HEK293T (cell line): ENCODE measurements around the gene TMC6.

Experiments
- CTCF ChIA-PET: fragments of 350-600 bp; formaldehyde crosslinking; extraction: SDS; loops from one replicate; lab custom pipeline; 2021; ENCODE audit warnings: antibody characterized with exemption, inconsistent platforms; lab: Yijun Ruan, JAX
- POLR2A ChIA-PET: fragments of 350-600 bp; formaldehyde crosslinking; extraction: SDS; loops from one replicate; lab custom pipeline; 2020; ENCODE audit warnings: antibody characterized with exemption, inconsistent platforms; lab: Yijun Ruan, JAX
- DNase-seq: peaks from one replicate; pipeline ENCODE4 v3.0.0; 2012; ENCODE audit warnings: mixed read lengths; ENCODE audit errors: extremely low spot score
- ARNT ChIP-seq: fragments of 450-650 bp; IDR thresholded peaks from 2 replicates; pipeline ENCODE4 v1.6.1; 2017; ENCODE audit warnings: mild to moderate bottlenecking
- BHLHE40 ChIP-seq: fragments of 450-650 bp; IDR thresholded peaks from 2 replicates; pipeline ENCODE4 v1.6.1; 2016; ENCODE audit warnings: mild to moderate bottlenecking, moderate library complexity, borderline replicate concordance
- CTBP1 ChIP-seq: fragments of 450-650 bp; IDR thresholded peaks from 2 replicates; pipeline ENCODE4 v1.6.1; 2016; ENCODE audit warnings: borderline replicate concordance
- ELF4 ChIP-seq: fragments of 450-650 bp; IDR thresholded peaks from 2 replicates; pipeline ENCODE4 v1.6.1; 2017; ENCODE audit warnings: antibody characterized with exemption
- FOXA1 ChIP-seq: fragments of 450-650 bp; IDR thresholded peaks from 2 replicates; pipeline ENCODE4 v1.6.1; 2016; ENCODE audit warnings: mild to moderate bottlenecking
- FOXK2 ChIP-seq: fragments of 450-650 bp; IDR thresholded peaks from 2 replicates; pipeline ENCODE4 v1.6.1; 2016; ENCODE audit warnings: mild to moderate bottlenecking
- FOXM1 ChIP-seq: fragments of 450-650 bp; IDR thresholded peaks from 2 replicates; pipeline ENCODE4 v1.6.1; 2017; ENCODE audit warnings: mild to moderate bottlenecking, borderline replicate concordance
- HDGF ChIP-seq: fragments of 450-650 bp; IDR thresholded peaks from 2 replicates; pipeline ENCODE4 v1.6.1; 2017; ENCODE audit warnings: antibody characterized with exemption, borderline replicate concordance
- L3MBTL2 ChIP-seq: fragments of 450-650 bp; conservative IDR thresholded peaks from 2 replicates; pipeline ENCODE4 v1.6.1; 2016; ENCODE audit warnings: mild to moderate bottlenecking
- LEF1 ChIP-seq: fragments of 450-650 bp; IDR thresholded peaks from 2 replicates; pipeline ENCODE4 v1.6.1; 2017; ENCODE audit warnings: mild to moderate bottlenecking, borderline replicate concordance
- NFRKB ChIP-seq: fragments of 450-650 bp; IDR thresholded peaks from 2 replicates; pipeline ENCODE4 v1.6.1; 2016; ENCODE audit warnings: mild to moderate bottlenecking, moderate library complexity
- PKNOX1 ChIP-seq: fragments of 450-650 bp; IDR thresholded peaks from 2 replicates; pipeline ENCODE4 v1.6.1; 2016
- SP1 ChIP-seq: fragments of 450-650 bp; IDR thresholded peaks from 2 replicates; pipeline ENCODE4 v1.6.1; 2017
- SUZ12 ChIP-seq: fragments of 450-650 bp; IDR thresholded peaks from 2 replicates; pipeline ENCODE4 v1.6.1; 2016; ENCODE audit warnings: mild to moderate bottlenecking
- TARDBP ChIP-seq: fragments of 450-650 bp; IDR thresholded peaks from 2 replicates; pipeline ENCODE4 v1.6.1; 2016
- ZNF384 ChIP-seq: fragments of 450-650 bp; IDR thresholded peaks from 2 replicates; pipeline ENCODE4 v1.6.1; 2016

The TMC6 gene

GRCh38 chr17:78110363-78111015 lies 18.1 kb downstream of the TMC6 start:
- no peak for DNase-seq
- CTCF ChIA-PET, result interaction anchor here (1.7 kb wide), 1 partner anchor 26 kb away, joined by 6 read pairs; no protein-coding TSS in a partner anchor
- POLR2A ChIA-PET, result interaction anchor here (1.1 kb wide), 1 partner anchor 66 kb away, joined by 3 read pairs; no protein-coding TSS in a partner anchor
- no peak for TF ChIP-seq SP1
- TF ChIP-seq ZNF384, result no peak
- TF ChIP-seq ARNT, result no peak
- TF ChIP-seq PKNOX1, result no peak
- no peak for TF ChIP-seq FOXK2
- no peak for TF ChIP-seq LEF1
- TF ChIP-seq NFRKB, result no peak
- no peak for TF ChIP-seq BHLHE40
- TF ChIP-seq L3MBTL2, result no peak
- no peak for TF ChIP-seq FOXM1
- no peak for TF ChIP-seq ELF4
- TF ChIP-seq TARDBP, result no peak
- TF ChIP-seq CTBP1, result no peak
- no peak for TF ChIP-seq FOXA1
- TF ChIP-seq HDGF, result no peak
- TF ChIP-seq SUZ12, result no peak

- ChIA-PET CTCF (interaction anchor here (0.7 kb wide), 1 partner anchor 77 kb away, joined by 3 read pairs; no protein-coding TSS in a partner anchor), POLR2A (no interaction called here)
- DNase-seq, result no peak
- TF ChIP-seq SP1 (no peak), BHLHE40 (no peak), FOXK2 (no peak), SUZ12 (no peak), FOXA1 (no peak), NFRKB (no peak), CTBP1 (no peak), FOXM1 (no peak), LEF1 (no peak), L3MBTL2 (no peak), ARNT (no peak), TARDBP (no peak), ZNF384 (no peak), ELF4 (no peak), HDGF (no peak), PKNOX1 (no peak)
Observed at GRCh38 chr17:78109489-78109761, 19.1 kb downstream of the TMC6 start.

GRCh38 chr17:78108726-78109488 lies 19.6 kb downstream of the TMC6 start:
- POLR2A ChIA-PET, result interaction anchor here (0.8 kb wide), 1 partner anchor 78 kb away, joined by 3 read pairs; the partner anchor contains the start of genes AFMID and TK1
- TF ChIP-seq TARDBP (no peak), SP1 (no peak), CTBP1 (no peak), SUZ12 (no peak), PKNOX1 (no peak), ELF4 (no peak), NFRKB (no peak), BHLHE40 (no peak), LEF1 (no peak), ZNF384 (no peak), FOXM1 (no peak), FOXK2 (no peak), ARNT (no peak), HDGF (no peak), FOXA1 (no peak), L3MBTL2 (no peak)
- CTCF ChIA-PET, result no interaction called here
- DNase-seq, result no peak

- DNase-seq, result no peak
- ChIA-PET CTCF (no interaction called here), POLR2A (interaction anchor here (0.8 kb wide), 1 partner anchor 79 kb away, joined by 3 read pairs; the partner anchor contains the start of genes AFMID and TK1)
- TF ChIP-seq CTBP1 (no peak), BHLHE40 (no peak), ZNF384 (no peak), FOXA1 (no peak), PKNOX1 (no peak), ARNT (no peak), NFRKB (no peak), L3MBTL2 (no peak), HDGF (no peak), SP1 (no peak), LEF1 (no peak), SUZ12 (no peak), ELF4 (no peak), FOXM1 (no peak), TARDBP (no peak), FOXK2 (no peak)
Observed at GRCh38 chr17:78107976-78108725, 20.4 kb downstream of the TMC6 start.
